ENCODE results near the gene ACSL3. TPM values are rescaled to one million over a fixed set of nuclear protein-coding genes. Genes with fewer than 3 reads are reported as not detected.
"Not testable (repeated sequence)": the region's sequence is repeated elsewhere in the genome, so short reads cannot be mapped to it uniquely, and the experiment has no call there.

Gene ACSL3
- total and polyA plus RNA-seq, 12 donors = 12.7 to 67.2 (median 53.0) TPM

GRCh38 chr2:222837643-222838056, 23.2 kb upstream of the ACSL3 start:
- Histone ChIP-seq H3K36me3 (no peaks in the 10 kb centered on the region), H3K27me3 (no peaks in the 10 kb centered on the region), H3K4me1 (peaks cover 0 to 13% (median 0%) of the 10 kb centered on the region in 9 donors), H3K27ac (no peak overlapping the region), H3K4me3 (no peak overlapping the region), H3K9me3 (no peaks in the 10 kb centered on the region)
- no peak for TF ChIP-seq CTCF (IDR thresholded peaks at IDR 0.05)
- no peak for ATAC-seq
- DNase-seq = no peak
- WGBS, 2 donors = 57 to 63% methylated on average over 4 of the region's 4 CpGs
- intact Hi-C loops (cut with DNase I) = no loop called here

GRCh38 chr2:222840060-222840802, 20.6 kb upstream of the ACSL3 start:
- intact Hi-C loops (cut with DNase I) = no loop called here
- WGBS, 2 donors = 88 to 95% methylated on average over 3 of the region's 3 CpGs
- H3K27ac ChIP-seq = no peak overlapping the region

GRCh38 chr2:222842491-222843174, 18.2 kb upstream of the ACSL3 start:
- no peaks in the 10 kb centered on the region for H3K36me3 ChIP-seq
- intact Hi-C loops (cut with DNase I) = no loop called here
- H3K27ac ChIP-seq = peak overlapping the region in 1 of 10 donors; percentile 72
- H3K9me3 ChIP-seq = no peaks in the 10 kb centered on the region
- no peak for ATAC-seq
- H3K4me3 ChIP-seq = no peak overlapping the region
- no peak for TF ChIP-seq CTCF (IDR thresholded peaks at IDR 0.05)
- peaks cover 0 to 36% (median 0%) of the 10 kb centered on the region in 9 donors for H3K4me1 ChIP-seq
- 65 to 69% methylated on average over 3 of the region's 3 CpGs for WGBS, 2 donors
- no peaks in the 10 kb centered on the region for H3K27me3 ChIP-seq
- DNase-seq = no peak

More at GRCh38 chr2:222840060-222840802, 20.6 kb upstream of the ACSL3 start:
- H3K27me3 ChIP-seq = no peaks in the 10 kb centered on the region
- H3K4me3 ChIP-seq = no peak overlapping the region
- no peaks in the 10 kb centered on the region for H3K36me3 ChIP-seq
- H3K9me3 ChIP-seq = no peaks in the 10 kb centered on the region
- no peak for TF ChIP-seq CTCF (IDR thresholded peaks at IDR 0.05)
- DNase-seq (no peak), ATAC-seq (no peak)
- peaks cover 0 to 34% (median 0%) of the 10 kb centered on the region in 9 donors for H3K4me1 ChIP-seq

- ATAC-seq (peak in 3 of 8 donors; percentile 25 to 53 (median 46)), DNase-seq (no peak)
- H3K27ac ChIP-seq = peak overlapping the region in 1 of 10 donors; percentile 80
- no peaks in the 10 kb centered on the region for H3K36me3 ChIP-seq
- intact Hi-C loops (cut with DNase I) = no loop called here
- H3K4me1 ChIP-seq = peaks cover 0 to 36% (median 3%) of the 10 kb centered on the region in 9 donors
- H3K27me3 ChIP-seq = no peaks in the 10 kb centered on the region
- no peak overlapping the region for H3K4me3 ChIP-seq
- no peaks in the 10 kb centered on the region for H3K9me3 ChIP-seq
- WGBS, 2 donors = 76 to 80% methylated on average over 6 of the region's 6 CpGs
- TF ChIP-seq CTCF (IDR thresholded peaks at IDR 0.05) = no peak
Measured at GRCh38 chr2:222844323-222844722, 16.5 kb upstream of the ACSL3 start.

GRCh38 chr2:222845314-222845713, 15.5 kb upstream of the ACSL3 start:
- H3K4me3 ChIP-seq; ATAC-seq; H3K9me3 ChIP-seq; H3K36me3 ChIP-seq; intact Hi-C loops (cut with DNase I); DNase-seq; H3K27me3 ChIP-seq: not testable (repeated sequence)
- 96 to 97% methylated on average over 3 of the region's 3 CpGs for WGBS, 2 donors
- Histone ChIP-seq H3K4me1 (peaks cover 0 to 41% (median 3%) of the 10 kb centered on the region in 9 donors), H3K27ac (peak overlapping the region in 1 of 10 donors; percentile 80)

Measured in heart right ventricle (tissue), 16 donors.